T-helper 2 cell treated with Interferon-gamma antibody and Interleukin-4, amounts not matched to agents 100 ng/mL and 5 ng/mL, for 36 hours (primary cell): ENCODE results near the gene MACROD2. TPM values are rescaled to one million over a fixed set of nuclear protein-coding genes. Genes with fewer than 3 reads are reported as not detected.

Experiments
- intact Hi-C: fragments of 100-400 bp; cut with micrococcal nuclease; formaldehyde crosslinking; loops from one replicate; pipeline ENCODE4 v1.15.1; 2023
- total RNA-seq: library from RNA; stranded (reverse); gene quantifications from 2 replicates; pipeline ENCODE4 v1.2.3, GENCODE V29; 2022

MACROD2 gene
- total RNA-seq, 1 donor from 2014 or later: not detected

DNA sequence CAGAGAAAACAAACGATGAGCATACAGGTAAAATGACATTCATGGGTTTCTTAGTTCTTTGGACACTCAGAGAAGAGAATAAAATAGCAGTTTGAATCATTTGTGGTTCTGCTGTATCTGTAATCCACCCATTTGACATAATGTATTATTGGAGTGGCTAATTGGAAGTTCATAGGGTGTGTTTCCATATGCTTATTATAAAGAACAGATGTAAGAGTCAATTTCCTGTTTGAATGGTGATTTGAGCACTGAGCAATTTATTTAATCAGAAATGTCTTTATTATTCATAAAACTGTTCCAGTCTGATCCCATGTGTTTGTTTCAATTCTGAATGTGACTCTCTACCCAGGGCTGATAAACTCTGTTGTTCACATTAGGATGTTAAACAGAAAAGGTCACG is 1638.8 kb downstream of the MACROD2 start:
- intact Hi-C loops: no loop called here

DNA sequence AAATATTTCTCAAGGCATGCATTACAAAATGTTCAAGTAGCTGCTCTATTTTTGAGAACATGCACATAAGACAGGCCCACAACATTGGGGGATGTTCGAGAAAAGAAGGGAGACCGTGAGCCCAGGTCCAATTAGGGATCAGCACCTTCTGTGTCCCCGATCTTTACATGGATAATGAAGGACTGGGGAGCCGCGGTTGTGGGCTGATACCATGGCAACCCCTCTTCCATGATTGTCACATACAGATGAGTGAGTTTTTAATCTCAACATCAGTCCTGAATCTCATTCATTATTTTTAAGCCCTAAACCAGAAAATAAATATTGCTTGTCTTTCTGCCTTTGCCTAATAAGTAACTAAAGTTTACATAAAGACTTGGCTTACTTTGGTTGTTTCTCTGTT is 1642.2 kb downstream of the MACROD2 start:
- intact Hi-C loops: no loop called here

DNA sequence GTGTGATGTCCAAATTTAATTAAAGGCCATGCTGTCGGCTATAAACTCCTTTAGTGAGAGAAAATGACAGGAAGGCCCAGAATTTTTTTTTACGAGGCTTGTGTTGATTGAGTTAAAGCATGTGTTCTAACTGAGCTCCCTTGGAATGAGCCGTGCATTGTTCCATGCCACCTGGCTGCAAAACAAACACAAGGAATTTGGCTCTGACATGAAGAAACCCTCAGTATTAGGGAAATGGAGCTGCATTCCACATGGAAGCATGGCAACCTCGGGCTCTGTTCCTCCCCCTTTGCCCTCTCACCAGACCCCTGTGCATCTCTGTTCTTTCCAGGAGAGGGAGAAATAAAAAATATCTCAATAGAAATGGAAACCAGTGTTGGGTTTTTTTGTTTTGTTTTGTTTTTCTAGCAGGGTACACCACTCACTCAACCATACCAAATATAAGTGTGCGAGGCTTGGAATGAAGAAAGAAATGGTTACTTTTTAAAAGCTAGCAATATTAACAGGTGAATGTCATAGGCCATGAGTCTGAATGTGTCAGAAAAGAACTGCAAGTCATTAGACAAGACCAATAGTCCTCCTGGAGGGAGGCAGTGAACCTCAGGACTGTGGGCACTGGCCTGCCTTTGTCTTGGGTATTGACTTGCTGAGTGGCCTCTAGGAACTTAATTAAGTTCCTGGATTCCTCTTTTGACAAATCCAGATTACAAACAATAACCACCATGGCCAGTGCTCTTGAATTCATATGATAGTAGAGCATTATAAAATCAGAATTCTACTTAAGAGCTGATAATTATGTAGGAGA is 1642.8 kb downstream of the MACROD2 start:
- intact Hi-C loops: no loop called here

DNA sequence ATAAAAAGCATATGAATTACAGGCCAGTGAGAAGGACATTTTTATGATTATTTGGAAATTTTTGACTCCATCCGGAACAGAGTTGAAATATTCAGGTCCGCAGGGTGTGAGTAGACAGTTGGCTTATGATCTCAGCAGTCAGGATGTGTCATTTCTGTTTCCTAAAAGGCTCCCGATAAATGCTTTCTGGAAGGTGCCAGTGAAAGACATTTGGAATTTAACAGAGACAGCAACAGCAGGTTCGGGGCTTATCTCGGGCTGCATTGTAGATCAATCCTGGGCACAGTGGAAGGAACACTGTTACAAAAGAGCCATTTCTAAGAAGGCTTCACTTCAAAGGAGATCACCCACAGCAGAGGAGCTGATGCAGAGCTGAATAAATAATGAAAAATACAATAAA is 1643.5 kb downstream of the MACROD2 start:
- intact Hi-C loops: no loop called here

DNA sequence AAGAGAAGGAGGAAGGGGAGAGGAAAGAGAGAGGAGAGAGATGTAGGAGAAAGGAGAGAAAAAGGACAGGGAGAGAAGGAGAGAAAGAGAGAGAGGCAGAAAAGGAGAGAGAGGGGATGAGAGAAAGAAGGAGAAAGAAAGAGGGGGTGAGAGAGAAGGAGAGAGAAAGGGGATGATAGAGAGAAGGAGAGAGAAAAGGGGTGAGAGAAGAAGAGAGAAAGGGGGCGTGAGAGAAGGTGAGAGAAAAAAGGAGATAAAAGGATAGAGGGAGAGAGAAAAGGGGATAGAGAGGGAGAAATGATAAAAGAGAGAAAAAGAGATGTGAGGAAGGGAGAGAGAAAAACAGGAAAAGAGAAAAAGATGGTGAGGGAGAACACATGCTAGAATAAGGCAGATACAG is 1644.5 kb downstream of the MACROD2 start:
- intact Hi-C loops: no loop called here

DNA sequence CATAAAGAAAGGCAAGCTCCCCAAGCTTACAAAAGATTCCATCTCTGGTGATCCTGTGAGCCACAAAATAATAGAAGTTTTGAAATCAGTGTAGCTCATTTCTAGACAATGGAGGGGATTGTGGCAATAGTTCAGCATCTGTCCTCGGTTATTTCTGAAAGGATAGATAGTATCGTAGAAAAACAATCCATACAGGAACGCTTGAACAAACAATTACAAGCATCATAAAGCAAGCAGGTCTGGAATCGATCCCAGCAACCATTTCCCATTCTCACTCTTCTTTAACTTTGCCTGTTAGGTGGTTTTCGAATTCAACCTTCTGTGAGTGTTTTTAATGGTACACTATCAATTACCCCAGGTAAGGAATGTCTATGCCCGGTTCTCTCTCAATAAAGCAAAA is 1646.8 kb downstream of the MACROD2 start:
- intact Hi-C loops: no loop called here

DNA sequence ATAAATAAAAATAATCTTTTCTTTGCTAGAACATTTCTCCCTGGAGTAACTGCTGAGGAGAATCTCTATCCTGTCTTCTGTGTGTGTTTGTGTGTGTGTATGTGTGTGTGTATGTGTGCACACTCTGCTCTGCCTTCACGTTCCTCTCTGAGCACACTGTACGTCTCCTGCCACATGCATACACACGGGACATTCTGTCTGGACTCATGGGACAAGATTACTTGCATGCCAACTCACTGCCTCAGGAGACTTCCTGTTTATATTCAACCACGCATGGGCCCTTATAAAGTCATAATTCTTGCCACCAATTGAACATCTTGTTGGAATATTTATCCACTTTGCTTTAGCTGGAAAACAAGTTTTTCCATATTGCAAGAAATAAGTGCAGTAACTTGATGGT is 1647.4 kb downstream of the MACROD2 start:
- intact Hi-C loops: no loop called here

DNA sequence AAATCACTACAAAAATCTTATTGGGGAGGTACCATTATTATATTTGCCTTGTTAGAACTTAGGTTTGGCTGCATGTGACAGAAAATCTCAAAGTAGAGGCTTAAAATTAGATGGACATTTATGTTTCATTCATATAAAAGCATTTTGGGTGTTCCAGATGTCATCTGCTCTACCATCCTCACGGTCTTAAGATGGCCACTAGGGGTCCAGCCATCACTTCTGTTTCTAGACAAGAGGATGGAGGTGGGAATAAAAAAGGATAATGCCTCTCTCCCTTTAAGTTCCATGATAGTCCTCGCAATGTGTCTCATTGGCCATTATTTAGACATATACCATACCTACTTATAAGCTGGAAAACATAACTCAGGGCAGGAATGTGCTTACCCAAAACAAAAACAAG is 1648.4 kb downstream of the MACROD2 start:
- intact Hi-C loops: no loop called here

DNA sequence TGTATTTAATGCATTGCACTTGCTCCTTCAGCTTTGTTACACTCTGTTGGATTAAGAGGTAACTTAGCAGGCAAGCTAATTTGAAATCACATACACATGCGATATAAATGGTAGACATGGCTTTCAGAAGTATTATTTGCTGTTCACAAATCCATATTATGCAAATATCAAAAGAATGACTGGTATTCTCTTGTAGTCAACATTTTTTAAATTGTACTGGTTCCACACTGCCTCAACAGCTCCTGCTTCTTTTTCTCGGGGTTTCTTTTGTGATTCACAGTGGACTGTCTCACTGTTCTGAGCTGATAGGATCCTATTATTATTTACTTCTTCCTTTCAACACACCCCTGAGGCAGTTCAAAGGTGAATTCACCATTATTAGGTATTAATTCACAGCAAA is 1650.5 kb downstream of the MACROD2 start:
- intact Hi-C loops: no loop called here

DNA sequence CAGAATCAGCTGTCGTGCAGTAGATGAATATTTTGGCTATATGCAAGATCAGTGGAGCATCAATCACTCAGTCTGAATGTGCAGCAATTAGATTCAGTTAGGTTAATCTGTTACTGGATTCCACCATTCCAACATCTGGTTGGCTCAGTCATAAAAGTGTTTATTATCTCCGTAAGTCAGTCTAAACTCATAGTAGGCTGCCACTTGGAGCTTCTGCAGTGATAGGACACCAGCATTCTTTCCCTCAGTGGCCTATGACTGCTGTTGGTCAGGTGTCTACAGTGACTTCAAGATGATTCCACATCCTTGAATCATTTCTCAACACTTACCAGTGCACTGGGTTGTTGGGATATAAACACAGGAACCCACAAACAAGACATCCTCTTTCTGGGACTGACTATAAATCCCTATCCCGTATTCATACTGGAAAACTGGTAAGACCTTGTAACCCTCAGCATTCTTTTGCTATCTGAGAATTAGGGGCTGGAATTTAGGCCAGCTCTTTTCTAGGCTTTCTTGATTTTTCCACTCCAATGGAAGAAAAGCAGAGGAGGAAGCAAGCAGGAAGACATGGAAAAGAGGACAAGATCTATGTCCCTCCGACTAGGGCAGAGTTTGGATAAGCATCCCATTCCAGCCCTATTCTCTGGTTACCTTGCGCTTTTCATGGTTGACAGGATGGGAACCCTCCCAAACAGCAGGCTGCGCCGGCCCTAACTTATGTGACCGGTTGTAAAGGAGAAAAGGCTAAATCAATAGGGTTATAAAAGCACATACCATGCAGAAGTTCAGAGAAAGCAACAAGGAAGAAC is 1658.3 kb downstream of the MACROD2 start:
- intact Hi-C loops: no loop called here

DNA sequence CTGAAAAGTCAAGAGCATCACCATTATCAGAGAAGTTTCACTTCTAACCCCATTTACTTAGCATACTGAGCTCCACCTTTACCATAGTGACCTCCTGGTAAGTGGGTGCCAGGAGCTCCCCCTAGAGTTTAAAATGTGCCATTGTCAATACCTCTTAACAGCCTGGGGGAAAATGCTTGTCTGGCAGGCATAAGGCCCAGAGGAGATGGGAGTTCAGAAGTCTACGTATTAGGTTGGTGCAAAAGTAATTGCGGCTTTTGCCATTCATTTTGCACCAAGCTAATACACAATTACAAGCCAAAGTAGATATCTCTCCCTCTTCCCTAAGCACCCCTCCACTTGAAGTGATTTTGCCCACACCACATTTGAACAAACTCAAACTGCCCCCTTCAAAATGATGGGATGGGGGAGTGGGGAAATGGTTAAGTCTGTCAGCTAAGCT is 1658.9 kb downstream of the MACROD2 start:
- intact Hi-C loops: no loop called here

DNA sequence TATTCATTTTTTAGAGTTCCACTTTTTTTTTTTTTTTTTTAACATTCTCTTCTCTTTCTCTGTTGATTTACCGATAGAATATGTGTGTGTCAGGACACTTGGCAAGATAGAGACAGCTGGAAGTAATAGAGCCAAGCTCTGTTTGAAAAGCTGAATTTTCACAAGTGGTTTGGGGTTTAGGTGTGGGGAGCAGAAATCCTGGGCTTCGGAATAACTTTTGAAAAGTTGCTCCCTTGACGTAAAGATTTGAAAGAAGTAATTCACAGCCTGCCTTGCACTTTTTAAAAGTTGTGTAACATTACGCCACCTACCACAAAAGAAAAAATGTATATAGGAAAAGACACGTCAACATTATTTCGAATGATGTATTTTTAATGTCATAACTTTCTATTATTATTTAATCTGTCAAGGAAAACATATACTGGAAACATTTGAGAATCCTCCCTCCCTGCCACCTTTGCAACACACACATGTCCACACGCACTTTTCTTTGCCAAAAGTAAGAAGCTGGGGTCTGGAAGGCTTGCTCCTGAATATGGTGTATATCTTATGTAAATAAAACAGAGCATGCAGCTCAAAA is 1660.1 kb downstream of the MACROD2 start:
- intact Hi-C loops: no loop called here

DNA sequence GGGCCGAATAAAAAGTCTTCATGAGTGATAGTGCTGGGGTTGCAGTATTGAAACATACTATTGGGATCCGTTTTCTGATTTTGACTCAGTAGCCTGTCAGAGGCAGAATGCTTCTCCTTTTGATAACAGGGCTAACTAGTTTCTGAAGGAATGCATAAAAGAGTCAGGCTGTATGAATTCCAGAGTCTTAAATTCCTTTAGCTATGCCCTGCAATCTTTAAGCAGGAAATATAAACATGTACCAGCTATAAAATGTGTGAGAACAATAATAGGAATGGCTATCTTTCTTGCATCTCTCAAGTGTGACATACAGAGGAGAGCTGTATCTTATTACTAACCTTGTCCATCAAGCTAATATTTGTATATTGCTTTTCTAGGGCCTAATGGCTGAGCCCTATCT is 1660.8 kb downstream of the MACROD2 start:
- intact Hi-C loops: no loop called here

DNA sequence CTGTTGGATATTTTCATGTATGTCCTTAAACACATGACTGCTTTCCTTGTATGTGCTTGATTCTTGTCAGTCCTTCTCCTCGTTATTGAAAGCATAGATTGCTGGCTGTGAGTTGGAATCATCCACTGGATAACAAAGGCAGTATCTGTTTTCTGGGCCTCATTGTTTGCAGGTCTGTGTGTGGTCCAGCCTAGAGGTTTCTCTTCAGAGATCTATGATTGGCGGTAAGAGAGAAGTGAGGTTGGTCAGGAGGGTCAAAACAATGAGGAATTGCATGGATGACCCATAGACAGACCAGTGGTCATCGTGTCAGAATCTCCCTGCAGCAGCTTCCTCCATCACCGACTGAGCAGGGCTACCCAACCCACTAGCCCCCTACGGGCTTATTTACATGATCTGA is 1663.0 kb downstream of the MACROD2 start:
- intact Hi-C loops: no loop called here

DNA sequence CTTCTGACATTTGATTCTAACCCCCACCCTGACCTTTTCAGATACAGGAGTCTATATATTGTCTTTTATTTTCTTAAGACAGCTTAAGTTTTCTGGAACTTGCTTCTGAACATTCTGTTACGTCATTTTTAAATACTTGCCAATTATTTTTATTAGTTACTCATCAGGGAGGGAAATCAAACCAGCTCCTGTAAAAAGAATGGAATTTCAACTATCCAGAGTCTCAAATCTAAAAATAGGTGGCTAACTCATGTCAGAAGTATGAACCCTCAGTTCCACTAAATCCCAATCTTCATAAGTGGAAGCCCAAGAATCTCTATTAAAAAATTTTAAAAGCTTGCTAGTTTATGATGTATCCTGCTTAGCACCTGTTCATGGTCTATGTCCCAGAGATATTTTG is 1677.9 kb downstream of the MACROD2 start:
- intact Hi-C loops: no loop called here

DNA sequence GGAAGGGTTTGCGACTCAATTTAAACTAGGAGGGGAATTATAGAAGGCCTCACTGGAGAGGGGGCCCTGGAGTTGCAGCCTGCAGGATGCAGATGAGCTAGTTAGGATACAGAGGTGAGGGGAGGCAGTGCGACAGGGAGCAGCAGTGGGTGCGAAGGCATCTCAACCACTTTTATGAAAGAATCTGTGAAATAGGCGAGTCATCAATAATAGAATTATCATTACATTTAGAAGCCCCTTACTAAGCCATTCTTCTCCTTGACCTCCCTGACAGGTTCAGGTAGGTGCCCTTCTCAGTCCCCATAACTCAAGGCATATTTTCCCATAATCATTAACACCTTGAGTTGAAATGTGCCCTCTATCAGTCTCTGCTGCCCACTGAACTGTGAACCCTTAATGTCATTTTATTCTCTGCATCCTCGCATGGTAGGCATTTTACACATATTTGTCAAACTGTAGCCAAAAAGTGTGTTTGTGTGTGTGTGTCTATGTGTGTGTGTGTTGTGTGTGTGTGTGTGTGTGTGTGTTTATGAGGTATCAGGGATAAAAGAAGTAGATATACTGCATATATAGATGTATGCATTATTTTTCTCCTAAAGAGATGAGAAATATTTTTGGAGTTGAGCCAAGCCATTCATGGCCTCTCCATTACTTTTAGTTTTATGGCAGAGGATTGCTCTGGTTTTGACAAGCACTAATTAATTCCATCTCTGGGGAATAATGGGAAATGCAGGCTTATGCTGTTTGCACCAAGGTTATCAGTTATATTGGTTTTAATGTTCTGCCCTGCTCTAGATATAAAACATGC is 1679.1 kb downstream of the MACROD2 start:
- intact Hi-C loops: no loop called here

DNA sequence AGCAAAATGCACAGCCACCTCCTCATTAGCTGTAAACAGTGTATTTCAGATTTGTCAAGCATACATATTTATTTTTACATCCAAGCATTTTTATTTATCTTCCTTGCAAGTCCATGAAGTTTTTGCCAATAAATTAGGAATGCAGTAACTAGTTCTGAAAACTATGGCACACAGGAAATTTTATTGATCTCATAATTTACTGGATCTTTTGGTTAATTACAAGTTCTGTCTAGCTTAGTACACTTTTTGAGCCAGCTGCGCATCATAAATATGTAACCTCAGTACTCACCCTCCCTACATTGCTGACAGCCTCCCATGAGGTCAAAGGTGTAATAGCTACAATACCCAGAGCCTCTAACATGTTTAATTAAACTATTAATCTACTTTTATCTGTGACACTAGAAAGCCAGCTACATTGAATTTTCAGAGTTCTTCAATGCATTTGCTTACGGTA is 1679.8 kb downstream of the MACROD2 start:
- intact Hi-C loops: no loop called here

DNA sequence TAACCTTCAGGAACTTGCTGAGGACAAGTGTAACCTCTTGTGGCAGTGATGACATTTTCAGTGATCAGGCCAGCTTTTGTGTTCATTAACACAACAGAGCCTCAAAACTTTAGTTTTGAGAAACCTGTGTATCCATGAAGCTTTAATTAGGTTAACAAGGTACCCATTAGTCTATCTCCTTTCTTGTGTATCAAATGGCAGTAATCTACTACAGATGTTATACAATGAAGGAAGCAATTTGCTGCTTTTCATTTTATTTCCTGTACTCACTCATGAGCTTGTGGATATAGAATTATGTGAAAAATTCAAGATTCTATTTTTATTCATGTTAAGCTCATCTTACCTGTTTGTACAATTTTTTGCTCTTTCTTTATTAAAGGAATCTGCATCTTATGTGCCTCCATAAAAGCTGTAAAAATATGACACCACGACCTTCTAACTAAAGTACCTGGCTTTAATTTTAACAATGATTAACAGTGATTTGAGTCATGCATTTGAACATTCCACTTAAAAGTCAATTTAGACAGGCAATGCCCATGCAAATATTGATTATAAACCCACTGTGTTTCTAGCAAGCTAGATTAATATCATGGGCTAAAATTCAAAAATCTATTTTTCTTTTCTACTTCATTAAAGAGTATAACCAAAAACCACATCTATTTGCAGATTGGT is 1680.6 kb downstream of the MACROD2 start:
- intact Hi-C loops: no loop called here

DNA sequence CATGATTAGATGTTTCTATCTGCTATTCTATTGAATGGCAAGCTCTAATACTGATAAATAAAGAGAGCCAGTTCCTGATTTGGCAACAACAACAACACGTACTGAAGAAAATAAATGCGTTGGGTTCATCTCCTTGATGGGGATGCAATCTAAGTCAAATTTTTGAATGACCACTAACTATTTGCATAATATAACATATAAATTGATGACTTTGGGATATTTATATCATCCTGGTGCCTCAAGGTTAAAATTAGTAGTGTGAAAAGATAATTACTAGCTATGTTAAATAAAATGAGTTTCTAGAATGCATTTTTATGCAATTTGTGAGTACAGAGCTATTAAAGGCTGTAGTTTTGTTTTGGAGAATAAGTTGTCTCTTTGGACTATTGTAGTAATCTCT is 1681.5 kb downstream of the MACROD2 start:
- intact Hi-C loops: no loop called here

DNA sequence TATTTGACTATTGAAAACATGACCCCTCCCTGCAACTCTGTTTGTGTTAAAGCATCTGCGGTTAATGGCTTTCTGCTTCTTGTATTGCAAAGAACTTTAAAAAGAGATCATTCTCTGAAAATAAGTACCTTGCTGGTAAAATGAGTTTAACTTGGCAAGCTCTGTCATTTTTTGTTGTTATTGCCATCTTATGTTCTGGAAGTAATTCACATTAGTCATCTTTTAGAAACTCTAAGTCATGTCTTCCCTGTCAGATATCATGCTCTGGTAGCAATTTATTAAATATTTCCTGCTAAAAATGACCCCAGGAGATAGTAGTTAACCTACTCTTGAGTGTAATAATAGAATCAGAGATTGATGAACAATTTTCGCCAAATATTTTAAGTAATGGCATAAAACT is 1687.4 kb downstream of the MACROD2 start:
- intact Hi-C loops: no loop called here

DNA sequence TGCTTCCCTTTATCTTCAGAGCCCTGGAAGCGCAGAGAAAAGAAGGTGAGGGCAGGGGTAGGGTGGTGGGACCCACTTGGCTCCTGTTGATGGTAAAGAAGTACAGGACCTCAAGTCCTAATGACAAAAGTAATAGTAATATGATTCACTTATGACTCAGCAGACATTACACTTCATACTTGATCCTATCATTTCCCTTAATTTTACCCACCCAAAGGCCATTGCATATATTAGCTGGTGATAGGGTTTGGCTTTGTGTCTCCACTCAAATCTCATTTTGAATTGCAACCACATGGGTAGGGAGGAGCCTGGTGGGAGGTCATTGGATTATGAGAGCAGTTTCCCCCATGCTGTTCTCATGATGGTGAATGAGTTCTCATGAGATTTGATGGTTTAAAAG is 1697.3 kb downstream of the MACROD2 start:
- intact Hi-C loops: no loop called here
